A549 (cell line): ENCODE results near the gene SIAH3. TPM values are rescaled to one million over a fixed set of nuclear protein-coding genes. Genes with fewer than 3 reads are reported as not detected.
A peak's percentile ranks its signal among the peaks of the same experiment; 100 is the strongest.

Experiments used
- ATAC-seq, 2 experiments: fragments of 200-7000 bp in 1 of 2; fragments of >200 bp in 1 of 2; cut with Nextera tagmentation in 1 of 2; cut with Tn5 transposase in 1 of 2; 3 replicates each; pipeline versions ENCODE4 v1.8.0 to v1.9.1; 2018 to 2020; ENCODE audit warnings: mild to moderate bottlenecking in 1 of 2, moderate library complexity in 1 of 2
- CTCF ChIA-PET: fragments of 300-600 bp; sonication (Branson Sonifier 250); formaldehyde crosslinking; extraction: SDS; loops from one replicate; lab custom pipeline; 2021; ENCODE audit warnings: antibody characterized with exemption, inconsistent platforms; lab: Yijun Ruan, JAX
- POLR2A ChIA-PET: fragments of 350-600 bp; formaldehyde crosslinking; extraction: SDS; loops from one replicate; lab custom pipeline; 2021; ENCODE audit warnings: antibody characterized with exemption, inconsistent platforms; lab: Yijun Ruan, JAX
- DNase-seq, 2 experiments: peaks; one replicate each; pipeline versions ENCODE4 v3.0.0 to v3.0.0-alpha.2; 2011 to 2016; ENCODE audit warnings: low read depth in 1 of 2, low spot score in 1 of 2
- FAIRE-seq: peaks from 2 replicates; lab custom pipeline; 2011; peaks lifted over from hg19 to GRCh38; lab: Jason Lieb, UNC
- H3K27ac ChIP-seq, 2 experiments: fragments of >200 bp; sonication (Bioruptor Twin); formaldehyde crosslinking; 3 replicates each; pipeline ENCODE4 v1.5.1; 2016 to 2017
- H3K4me1 ChIP-seq: fragments of >200 bp; sonication (Bioruptor Twin); formaldehyde crosslinking; 3 replicates; pipeline ENCODE4 v1.6.1; 2016
- H3K4me2 ChIP-seq: fragments of >200 bp; sonication (Bioruptor Twin); formaldehyde crosslinking; 3 replicates; pipeline ENCODE4 v1.6.1; 2016
- H3K4me3 ChIP-seq: fragments of >200 bp; sonication (Bioruptor Twin); formaldehyde crosslinking; 3 replicates; pipeline ENCODE4 v1.5.1; 2016
- H3K9me3 ChIP-seq: fragments of >200 bp; sonication (Bioruptor Twin); formaldehyde crosslinking; 3 replicates; pipeline ENCODE4 v1.6.1; 2016
- CBX2 ChIP-seq: fragments of 200-600 bp; sonication (generic); IDR thresholded peaks from 2 replicates; pipeline ENCODE4 v1.6.1; 2016; ENCODE audit warnings: low read depth, mild to moderate bottlenecking, borderline replicate concordance
- CEBPB ChIP-seq, 2 experiments: fragments of >200 bp in 1 of 2; sonication (Bioruptor Twin) in 1 of 2; formaldehyde crosslinking in 1 of 2; IDR thresholded peaks; 2 replicates each; pipeline ENCODE4 v1.6.1; 2012 to 2016
- CHD2 ChIP-seq: fragments of 150-350 bp; IDR thresholded peaks from 2 replicates; pipeline ENCODE4 v1.6.1; 2014; ENCODE audit warnings: low read length; ENCODE audit not compliant: partially characterized antibody
- EHMT2 ChIP-seq: fragments of 200-600 bp; sonication (generic); IDR thresholded peaks from 2 replicates; pipeline ENCODE4 v1.6.1; 2016; ENCODE audit warnings: antibody characterized with exemption, low read depth, mild to moderate bottlenecking, moderate library complexity
- EP300 ChIP-seq, 2 experiments: fragments of >200 bp; sonication (Bioruptor Twin); formaldehyde crosslinking; IDR thresholded peaks; 2 replicates in 1 of 2; 3 replicates in 1 of 2; pipeline ENCODE4 v1.6.1; 2016 to 2017
- FOSB ChIP-seq: fragments of 250-450 bp; sonication (Bioruptor Pico); IDR thresholded peaks from 2 replicates; pipeline ENCODE4 v1.5.0; 2020; ENCODE audit warnings: mild to moderate bottlenecking, moderate library complexity
- FOXS1 ChIP-seq: fragments of 250-450 bp; sonication (Bioruptor Pico); IDR thresholded peaks from 2 replicates; pipeline ENCODE4 v1.5.0; 2020; ENCODE audit warnings: mild to moderate bottlenecking, moderate library complexity
- HOXB13 ChIP-seq: fragments of 250-450 bp; sonication (Bioruptor Pico); IDR thresholded peaks from 2 replicates; pipeline ENCODE4 v1.5.0; 2020; ENCODE audit warnings: low read depth, mild to moderate bottlenecking, moderate library complexity
- KDM5A ChIP-seq: fragments of 200-600 bp; sonication (generic); IDR thresholded peaks from 2 replicates; pipeline ENCODE4 v1.6.1; 2016; ENCODE audit warnings: antibody characterized with exemption, mild to moderate bottlenecking
- MYC ChIP-seq: IDR thresholded peaks from 2 replicates; pipeline ENCODE4 v1.6.1; 2012; ENCODE audit warnings: mild to moderate bottlenecking, inconsistent platforms, low read length, improper control_type of control experiment, borderline replicate concordance
- POLR2A ChIP-seq: IDR thresholded peaks from 2 replicates; pipeline ENCODE4 v1.6.1; 2012; ENCODE audit warnings: mild to moderate bottlenecking, low read length
- POLR2AphosphoS2 ChIP-seq: conservative IDR thresholded peaks from 2 replicates; pipeline ENCODE4 v1.6.1; 2012; ENCODE audit warnings: low read length, improper control_type of control experiment, inconsistent platforms
- RAD21 ChIP-seq, 2 experiments: fragments of >200 bp in 1 of 2; sonication (Bioruptor Twin) in 1 of 2; formaldehyde crosslinking in 1 of 2; IDR thresholded peaks in 1 of 2; conservative IDR thresholded peaks in 1 of 2; 2 replicates in 1 of 2; 3 replicates in 1 of 2; pipeline ENCODE4 v1.6.1; 2012 to 2018; ENCODE audit warnings: inconsistent platforms in 1 of 2
- RARB ChIP-seq: fragments of 250-450 bp; sonication (Bioruptor Pico); IDR thresholded peaks from 2 replicates; pipeline ENCODE4 v1.8.0; 2021; ENCODE audit warnings: mild to moderate bottlenecking, moderate library complexity
- RFX5 ChIP-seq: fragments of 450-650 bp; IDR thresholded peaks from 2 replicates; pipeline ENCODE4 v1.7.1; 2014; ENCODE audit warnings: antibody characterized with exemption, mild to moderate bottlenecking, moderate library complexity
- SMC3 ChIP-seq: fragments of >200 bp; sonication (Bioruptor Twin); formaldehyde crosslinking; IDR thresholded peaks from 3 replicates; pipeline ENCODE4 v1.6.1; 2018; ENCODE audit warnings: inconsistent platforms
- SREBF2 ChIP-seq: fragments of 450-650 bp; IDR thresholded peaks from 2 replicates; pipeline ENCODE4 v1.6.1; 2014; ENCODE audit warnings: mild to moderate bottlenecking, moderate library complexity
- ZFP36 ChIP-seq: fragments of 450-650 bp; IDR thresholded peaks from 2 replicates; pipeline ENCODE4 v1.6.1; 2014; ENCODE audit warnings: borderline replicate concordance; ENCODE audit not compliant: partially characterized antibody
- ZNF302 ChIP-seq: fragments of 250-450 bp; sonication (Bioruptor Pico); IDR thresholded peaks from 2 replicates; pipeline ENCODE4 v1.9.0; 2021; ENCODE audit warnings: inconsistent platforms, mild to moderate bottlenecking, moderate library complexity
- WGBS: methylation state at CpG from one replicate; pipeline ENCODE4 v1.1.6; 2017; ENCODE audit errors: missing lambda C conversion rate; 5-methylcytosine and 5-hydroxymethylcytosine counted together
- polyA plus RNA-seq, 4 experiments: library from polyadenylated mRNA; depleted of rRNA in 3 of 4; stranded (reverse); fragments of >200 nt; fragmentation: RNase III in 1 of 4; extraction: RNeasy Plus Mini Kit Qiagen cat#74134 plus additional on column Dnase treatment in 1 of 4; gene quantifications; 2 replicates in 3 of 4; 3 replicates in 1 of 4; pipeline ENCODE4 v1.2.3, GENCODE V29; 2011 to 2017
- TF ChIP-seq, protein P1 (sequence below): fragments of 250-450 bp; sonication (Bioruptor Pico); IDR thresholded peaks from 2 replicates; pipeline ENCODE4 v1.5.0; 2021; ENCODE audit warnings: mild to moderate bottlenecking, moderate library complexity, borderline replicate concordance
- TF ChIP-seq, protein P2 (sequence below): fragments of 150-350 bp; IDR thresholded peaks from 2 replicates; pipeline ENCODE4 v1.6.1; 2014; ENCODE audit warnings: low read depth, mild to moderate bottlenecking, low read length
- TF ChIP-seq, protein P3 (sequence below): IDR thresholded peaks from 2 replicates; pipeline ENCODE4 v1.6.1; 2012

Gene SIAH3
- polyA plus RNA-seq, 2 of the 4 experiments (the other 2 are of a cell fraction), result not detected

DNA sequence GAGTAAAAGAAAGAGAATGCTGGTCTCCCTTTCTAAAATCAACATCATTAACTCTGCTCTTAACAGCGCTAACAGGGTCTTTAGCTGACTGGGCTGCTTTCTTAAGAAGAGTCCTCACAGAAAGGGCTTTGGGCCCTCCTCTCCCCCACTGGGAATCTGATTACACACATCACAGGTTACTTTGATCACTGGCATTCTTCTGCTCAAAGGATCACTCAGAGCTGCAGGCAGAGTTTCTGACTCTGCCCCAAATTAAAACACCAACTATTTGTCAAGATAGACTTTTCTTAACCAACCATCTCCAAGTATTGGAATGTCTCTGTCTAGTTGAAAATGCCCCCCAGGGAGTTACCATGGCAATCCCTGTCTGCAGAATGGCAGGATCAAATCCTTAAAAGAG is 31.1 kb upstream of the SIAH3 start (continued):
- TF ChIP-seq ZFP36, result no peak
- TF ChIP-seq CHD2, result no peak

DNA sequence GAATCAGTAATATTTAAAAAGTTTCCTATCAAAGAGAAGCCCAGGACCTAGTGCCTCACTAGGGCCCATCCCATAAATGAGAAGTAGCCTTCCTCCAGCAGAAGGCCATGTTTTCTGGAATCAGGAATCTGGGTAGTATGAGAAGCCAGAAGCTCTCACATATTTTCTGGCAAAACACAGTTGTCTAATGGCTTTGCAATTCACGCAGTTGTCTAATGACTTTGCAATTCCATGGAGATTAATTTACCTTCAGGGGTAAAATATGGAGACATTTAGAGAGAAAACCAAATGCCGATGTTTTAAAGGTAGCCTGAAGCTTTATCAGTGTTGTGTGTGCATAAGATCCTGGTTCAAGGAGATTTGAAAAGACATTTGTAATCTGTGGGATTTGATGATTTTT is 29.8 kb upstream of the SIAH3 start:
- TF ChIP-seq KDM5A, result no peak
- TF ChIP-seq, protein P1, sequence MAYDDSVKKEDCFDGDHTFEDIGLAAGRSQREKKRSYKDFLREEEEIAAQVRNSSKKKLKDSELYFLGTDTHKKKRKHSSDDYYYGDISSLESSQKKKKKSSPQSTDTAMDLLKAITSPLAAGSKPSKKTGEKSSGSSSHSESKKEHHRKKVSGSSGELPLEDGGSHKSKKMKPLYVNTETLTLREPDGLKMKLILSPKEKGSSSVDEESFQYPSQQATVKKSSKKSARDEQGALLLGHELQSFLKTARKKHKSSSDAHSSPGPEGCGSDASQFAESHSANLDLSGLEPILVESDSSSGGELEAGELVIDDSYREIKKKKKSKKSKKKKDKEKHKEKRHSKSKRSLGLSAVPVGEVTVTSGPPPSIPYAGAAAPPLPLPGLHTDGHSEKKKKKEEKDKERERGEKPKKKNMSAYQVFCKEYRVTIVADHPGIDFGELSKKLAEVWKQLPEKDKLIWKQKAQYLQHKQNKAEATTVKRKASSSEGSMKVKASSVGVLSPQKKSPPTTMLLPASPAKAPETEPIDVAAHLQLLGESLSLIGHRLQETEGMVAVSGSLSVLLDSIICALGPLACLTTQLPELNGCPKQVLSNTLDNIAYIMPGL (CRISPR knock-in tag), result no peak
- no peak for TF ChIP-seq ZFP36
- TF ChIP-seq, protein P2, sequence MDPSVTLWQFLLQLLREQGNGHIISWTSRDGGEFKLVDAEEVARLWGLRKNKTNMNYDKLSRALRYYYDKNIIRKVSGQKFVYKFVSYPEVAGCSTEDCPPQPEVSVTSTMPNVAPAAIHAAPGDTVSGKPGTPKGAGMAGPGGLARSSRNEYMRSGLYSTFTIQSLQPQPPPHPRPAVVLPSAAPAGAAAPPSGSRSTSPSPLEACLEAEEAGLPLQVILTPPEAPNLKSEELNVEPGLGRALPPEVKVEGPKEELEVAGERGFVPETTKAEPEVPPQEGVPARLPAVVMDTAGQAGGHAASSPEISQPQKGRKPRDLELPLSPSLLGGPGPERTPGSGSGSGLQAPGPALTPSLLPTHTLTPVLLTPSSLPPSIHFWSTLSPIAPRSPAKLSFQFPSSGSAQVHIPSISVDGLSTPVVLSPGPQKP, result no peak
- no peak for TF ChIP-seq MYC
- DNase-seq, result no peak
- FAIRE-seq, result no peak
- Histone ChIP-seq H3K4me1 (no peaks in the 10 kb centered on the region), H3K9me3 (no peaks in the 10 kb centered on the region), H3K27ac (no peak overlapping the region), H3K4me2 (no peak overlapping the region), H3K4me3 (no peak overlapping the region)
- ChIA-PET CTCF (no interaction called here), POLR2A (no interaction called here)
- 84% methylated on average over 2 of the region's 2 CpGs for WGBS
- no peak for ATAC-seq

DNA sequence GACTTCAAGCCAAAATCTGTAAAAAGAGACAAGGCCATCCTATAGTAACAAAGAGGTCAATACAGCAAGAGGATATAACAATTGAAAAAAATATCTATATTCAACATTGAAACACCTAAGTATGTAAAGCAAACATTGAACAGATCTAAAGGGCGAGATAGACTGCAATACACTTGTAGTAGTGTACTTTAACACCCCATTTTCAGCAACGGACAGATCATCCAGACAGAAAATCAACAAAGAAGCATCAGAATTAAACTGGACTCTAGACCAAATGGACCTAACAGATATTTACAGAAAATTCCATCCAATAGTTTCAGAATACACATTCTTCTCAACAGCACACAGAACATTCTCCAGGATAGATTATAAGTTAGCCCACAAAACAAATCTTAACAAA is 28.7 kb upstream of the SIAH3 start:
- ATAC-seq, result no peak
- Histone ChIP-seq H3K4me2 (no peak overlapping the region), H3K4me3 (no peak overlapping the region), H3K27ac (no peak overlapping the region), H3K4me1 (no peaks in the 10 kb centered on the region), H3K9me3 (no peaks in the 10 kb centered on the region)
- WGBS, result 34% methylated on average over 2 of the region's 2 CpGs
- DNase-seq, result no peak
- FAIRE-seq, result no peak
- ChIA-PET CTCF (interaction anchor here (0.6 to 1.0 kb wide), 5 partner anchors 27 to 257 kb away, joined by 3 to 4 read pairs (median 3); no protein-coding TSS in a partner anchor), POLR2A (no interaction called here)
- TF ChIP-seq FOSB (CRISPR knock-in tag), result no peak
- no peak for TF ChIP-seq CBX2
- no peak for TF ChIP-seq SMC3
- no peak for TF ChIP-seq SREBF2
- no peak for TF ChIP-seq RARB (CRISPR knock-in tag)
- TF ChIP-seq CEBPB (IDR thresholded peaks at IDR 0.05), result no peak
- TF ChIP-seq ZNF302 (CRISPR knock-in tag), result no peak

DNA sequence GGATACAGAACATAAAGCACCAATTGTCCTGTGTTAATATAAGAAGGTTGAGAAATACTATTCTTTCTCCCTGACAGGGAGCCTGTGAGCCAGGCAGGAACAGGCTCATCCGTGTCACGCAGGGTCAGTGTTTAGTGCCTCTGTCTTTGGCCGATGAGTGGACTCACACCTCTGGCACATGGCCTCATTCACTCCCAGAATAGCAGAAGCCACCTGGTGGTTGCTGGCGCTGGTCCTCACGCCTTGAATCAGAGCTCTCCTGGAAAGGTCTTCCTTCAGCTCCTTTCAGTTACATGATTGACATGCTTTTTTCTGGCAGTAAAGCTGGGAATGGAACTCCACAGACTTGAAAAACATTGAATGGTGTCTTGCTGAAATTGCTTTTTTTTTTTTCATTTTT is 28.1 kb upstream of the SIAH3 start:
- H3K4me1 ChIP-seq, result no peaks in the 10 kb centered on the region
- DNase-seq (peak; percentile 12 to 25), FAIRE-seq (no peak), ATAC-seq (peak; percentile 73 to 81; a peak in 5 of 6 replicates)
- CTCF ChIA-PET, result interaction anchor here (0.6 to 1.0 kb wide), 7 partner anchors 20 to 257 kb away, joined by 3 to 4 read pairs (median 3); no protein-coding TSS in a partner anchor
- no peak overlapping the region for H3K27ac ChIP-seq
- H3K4me3 ChIP-seq, result no peak overlapping the region
- 4% methylated on average over 5 of the region's 5 CpGs for WGBS
- POLR2A ChIA-PET, result interaction anchor here (0.6 kb wide), 1 partner anchor 11 kb away, joined by 8 read pairs; no protein-coding TSS in a partner anchor
- no peak overlapping the region for H3K4me2 ChIP-seq
- no peak for TF ChIP-seq KDM5A
- TF ChIP-seq FOSB (CRISPR knock-in tag), result no peak
- no peak for TF ChIP-seq RARB (CRISPR knock-in tag)
- TF ChIP-seq RAD21 (conservative IDR thresholded peaks at IDR 0.05 in 1 of 2, IDR thresholded peaks at IDR 0.05 in 1 of 2), result 0 out of 5 replicates have a peak, but pooled peaks of 1 of the 2 experiments have one; percentile 10
- no peak for TF ChIP-seq POLR2A
- TF ChIP-seq FOXS1 (CRISPR knock-in tag), result no peak
- TF ChIP-seq EHMT2, result no peak
- TF ChIP-seq POLR2AphosphoS2, result no peak
- TF ChIP-seq, protein P3, sequence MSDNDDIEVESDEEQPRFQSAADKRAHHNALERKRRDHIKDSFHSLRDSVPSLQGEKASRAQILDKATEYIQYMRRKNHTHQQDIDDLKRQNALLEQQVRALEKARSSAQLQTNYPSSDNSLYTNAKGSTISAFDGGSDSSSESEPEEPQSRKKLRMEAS, result peak; percentile 49; the same call in 1 of the 2 replicates
- TF ChIP-seq EP300 (IDR thresholded peaks at IDR 0.05), result no peak
- TF ChIP-seq CBX2, result no peak
- TF ChIP-seq HOXB13 (CRISPR knock-in tag), result no peak
- TF ChIP-seq RFX5, result no peak
- no peaks in the 10 kb centered on the region for H3K9me3 ChIP-seq
